MM.1S (cell line): Measurements from ENCODE around the gene DTNB.
A peak's percentile ranks its signal among the peaks of the same experiment; 100 is the strongest.

Source experiments
- DNase-seq: peaks from one replicate; pipeline ENCODE4 v3.0.0-alpha.2; 2015
- H2AFZ ChIP-seq: fragments of 300-600 bp; sonication (generic); 2 replicates; pipeline ENCODE4 v1.6.0; 2016; ENCODE audit warnings: antibody characterized with exemption, low read length
- H3F3A ChIP-seq: fragments of 300-600 bp; sonication (generic); 2 replicates; pipeline ENCODE4 v1.6.1; 2016; ENCODE audit warnings: mild to moderate bottlenecking, antibody characterized with exemption, low read length, moderate library complexity, mixed read lengths; ENCODE audit not compliant: insufficient read depth
- H3K27ac ChIP-seq: fragments of 300-600 bp; sonication (generic); 2 replicates; pipeline ENCODE4 v1.5.1; 2016; ENCODE audit warnings: mild to moderate bottlenecking, low read length
- H3K27me3 ChIP-seq: fragments of 300-600 bp; sonication (generic); replicated peaks from 2 replicates; pipeline ENCODE4 v1.6.0; 2016; ENCODE audit warnings: low read length; ENCODE audit not compliant: insufficient read depth
- H3K36me3 ChIP-seq: fragments of 300-600 bp; sonication (generic); replicated peaks from 2 replicates; pipeline ENCODE4 v1.6.1; 2016; ENCODE audit warnings: mild to moderate bottlenecking, low read length, mixed read lengths; ENCODE audit not compliant: insufficient read depth
- H3K4me1 ChIP-seq: fragments of 300-600 bp; sonication (generic); 2 replicates; pipeline ENCODE4 v1.6.1; 2016; ENCODE audit warnings: low read length, mixed read lengths
- H3K4me2 ChIP-seq: fragments of 300-600 bp; sonication (generic); 2 replicates; pipeline ENCODE4 v1.6.0; 2016; ENCODE audit warnings: low read depth, low read length
- H3K4me3 ChIP-seq: fragments of 300-600 bp; sonication (generic); 2 replicates; pipeline ENCODE4 v1.5.1; 2016; ENCODE audit warnings: low read length, mixed read lengths
- H3K79me2 ChIP-seq: fragments of 300-600 bp; sonication (generic); 2 replicates; pipeline ENCODE4 v1.6.1; 2016; ENCODE audit warnings: mixed run types, low read length, mixed read lengths
- H3K9ac ChIP-seq: fragments of 300-600 bp; sonication (generic); 2 replicates; pipeline ENCODE4 v1.6.1; 2016; ENCODE audit warnings: low read length, mixed read lengths
- H3K9me2 ChIP-seq: fragments of 300-600 bp; sonication (generic); replicated peaks from 2 replicates; pipeline ENCODE4 v1.6.1; 2016; ENCODE audit warnings: mild to moderate bottlenecking, low read length, mixed read lengths; ENCODE audit not compliant: insufficient read depth
- H3K9me3 ChIP-seq: fragments of 300-600 bp; sonication (generic); replicated peaks from 2 replicates; pipeline ENCODE4 v1.6.1; 2016; ENCODE audit warnings: mild to moderate bottlenecking, low read length, mixed read lengths; ENCODE audit not compliant: insufficient read depth
- H4K20me1 ChIP-seq: fragments of 300-600 bp; sonication (generic); 2 replicates; pipeline ENCODE4 v1.6.1; 2016; ENCODE audit warnings: mild to moderate bottlenecking, low read length, moderate library complexity, mixed read lengths; ENCODE audit not compliant: insufficient read depth
- CTCF ChIP-seq: fragments of 300-600 bp; sonication (generic); IDR thresholded peaks from 2 replicates; pipeline ENCODE4 v1.5.1; 2016; ENCODE audit warnings: antibody characterized with exemption, low read length, mixed read lengths
- EZH2 ChIP-seq: fragments of 300-600 bp; sonication (generic); optimal IDR thresholded peaks from 2 replicates; pipeline ENCODE3; 2017; ENCODE audit warnings: low read depth, mild to moderate bottlenecking, antibody characterized with exemption, low read length, mixed read lengths
- EZH2phosphoT487 ChIP-seq: fragments of 300-600 bp; sonication (generic); IDR thresholded peaks from 2 replicates; pipeline ENCODE4 v1.6.1; 2018; ENCODE audit warnings: antibody characterized with exemption, low read length

DTNB gene

GRCh38 chr2:25561136-25561850 lies 112.1 kb downstream of the DTNB start:
- no peaks in the 10 kb centered on the region for H3K9me2 ChIP-seq
- no peaks in the 10 kb centered on the region for H3K9me3 ChIP-seq
- H3K4me1 ChIP-seq, result peaks cover 22% of the 10 kb centered on the region
- no peak overlapping the region for H3K9ac ChIP-seq
- peaks cover 9% of the 10 kb centered on the region; the same call in 1 of the 2 replicates for H3F3A ChIP-seq
- TF ChIP-seq EZH2phosphoT487, result no peak
- no peak for TF ChIP-seq EZH2
- no peak for TF ChIP-seq CTCF
- no peak overlapping the region for H2AFZ ChIP-seq
- no peaks in the 10 kb centered on the region for H3K27me3 ChIP-seq
- H3K4me2 ChIP-seq, result no peak overlapping the region
- H3K36me3 ChIP-seq, result no peaks in the 10 kb centered on the region
- no peaks in the 10 kb centered on the region for H3K79me2 ChIP-seq
- no peak overlapping the region for H3K27ac ChIP-seq
- H3K4me3 ChIP-seq, result no peak overlapping the region
- no peak for DNase-seq
- H4K20me1 ChIP-seq, result no peaks in the 10 kb centered on the region

GRCh38 chr2:25559148-25559547 lies 114.2 kb downstream of the DTNB start:
- Histone ChIP-seq H3K36me3 (no peaks in the 10 kb centered on the region), H2AFZ (no peak overlapping the region), H3K4me2 (no peak overlapping the region), H3K9me2 (no peaks in the 10 kb centered on the region), H3K79me2 (no peaks in the 10 kb centered on the region), H4K20me1 (no peaks in the 10 kb centered on the region), H3K27ac (no peak overlapping the region), H3K27me3 (no peaks in the 10 kb centered on the region), H3K4me1 (peaks cover 21% of the 10 kb centered on the region), H3K9me3 (no peaks in the 10 kb centered on the region), H3K9ac (no peak overlapping the region), H3K4me3 (no peak overlapping the region), H3F3A (peaks cover 9% of the 10 kb centered on the region; the same call in 1 of the 2 replicates)
- no peak for DNase-seq
- TF ChIP-seq EZH2 (no peak), CTCF (no peak)

- peak overlapping the region; percentile 36; the same call in 1 of the 2 replicates for H3K4me2 ChIP-seq
- no peaks in the 10 kb centered on the region for H3K9me3 ChIP-seq
- H3K9ac ChIP-seq, result no peak overlapping the region
- no peaks in the 10 kb centered on the region for H3K9me2 ChIP-seq
- H4K20me1 ChIP-seq, result no peaks in the 10 kb centered on the region
- TF ChIP-seq EZH2, result no peak
- TF ChIP-seq CTCF, result 0 out of 2 replicates have a peak, but pooled peaks have one; percentile 7
- H3F3A ChIP-seq, result peaks cover 9% of the 10 kb centered on the region; the same call in 1 of the 2 replicates
- H3K27me3 ChIP-seq, result no peaks in the 10 kb centered on the region
- DNase-seq, result peak; percentile 65
- H3K4me3 ChIP-seq, result no peak overlapping the region
- H3K27ac ChIP-seq, result peak overlapping the region; percentile 11; the same call in 1 of the 2 replicates
- no peaks in the 10 kb centered on the region for H3K36me3 ChIP-seq
- peaks cover 21% of the 10 kb centered on the region for H3K4me1 ChIP-seq
- no peaks in the 10 kb centered on the region for H3K79me2 ChIP-seq
- no peak overlapping the region for H2AFZ ChIP-seq
Observed at GRCh38 chr2:25558262-25558661, 115.1 kb downstream of the DTNB start.
